Measurements from ENCODE around the gene ROPN1L.

Gene ROPN1L

GRCh38 chr5:10459080-10460055 is 17.7 kb downstream of the ROPN1L start:
- DNase-seq = no peak

- no peak for DNase-seq
Observed at GRCh38 chr5:10460252-10460906, 18.7 kb downstream of the ROPN1L start.

GRCh38 chr5:10461041-10461440 is 19.4 kb downstream of the ROPN1L start:
- DNase-seq = no peak

GRCh38 chr5:10461904-10462555 is 20.4 kb downstream of the ROPN1L start:
- DNase-seq = no peak

GRCh38 chr5:10463566-10463965 is 21.9 kb downstream of the ROPN1L start:
- no peak for DNase-seq

GRCh38 chr5:10464173-10464572 is 22.5 kb downstream of the ROPN1L start:
- no peak for DNase-seq

GRCh38 chr5:10465726-10466125 is 24.0 kb downstream of the ROPN1L start:
- DNase-seq = no peak

- DNase-seq = no peak
Observed at GRCh38 chr5:10466446-10467073, 24.9 kb downstream of the ROPN1L start.

- DNase-seq = no peak
Observed at GRCh38 chr5:10467281-10468198, 25.9 kb downstream of the ROPN1L start.

GRCh38 chr5:10468256-10468655 is 26.6 kb downstream of the ROPN1L start:
- DNase-seq = no peak

GRCh38 chr5:10469253-10470050 is 27.8 kb downstream of the ROPN1L start:
- DNase-seq = no peak

- no peak for DNase-seq
Observed at GRCh38 chr5:10470669-10471068, 29.0 kb downstream of the ROPN1L start.

GRCh38 chr5:10471677-10472076 is 30.0 kb downstream of the ROPN1L start:
- no peak for DNase-seq

GRCh38 chr5:10474521-10475075 is 32.9 kb downstream of the ROPN1L start:
- DNase-seq = no peak

GRCh38 chr5:10475931-10476676 is 34.4 kb downstream of the ROPN1L start:
- DNase-seq = no peak

GRCh38 chr5:10476878-10477277 is 35.2 kb downstream of the ROPN1L start:
- no peak for DNase-seq

- no peak for DNase-seq
Observed at GRCh38 chr5:10477943-10478342, 36.3 kb downstream of the ROPN1L start.

- DNase-seq = no peak
Observed at GRCh38 chr5:10478436-10478835, 36.8 kb downstream of the ROPN1L start.

- DNase-seq = no peak
Observed at GRCh38 chr5:10479154-10479721, 37.6 kb downstream of the ROPN1L start.
